Panc1 (cell line): Measurements from ENCODE around the gene ZNF239. TPM values are rescaled to one million over a fixed set of nuclear protein-coding genes. Genes with fewer than 3 reads are reported as not detected.
"Not testable (repeated sequence)": the region's sequence is repeated elsewhere in the genome, so short reads cannot be mapped to it uniquely, and the experiment has no call there.

Source experiments
- ATAC-seq: fragments of 200-7000 bp; cut with Tn5 transposase; 2 replicates; pipeline ENCODE4 v1.9.1; 2020; ENCODE audit warnings: mild to moderate bottlenecking, moderate library complexity
- BruUV-seq: library from RNA; stranded (reverse); fragments of 400-500 nt; replicated peaks from 2 replicates; lab custom pipeline; 2021; lab: Mats Ljungman, UMichigan
- CTCF ChIA-PET: fragments of 300-600 bp; sonication (Branson Sonifier 250); formaldehyde crosslinking; loops from one replicate; lab custom pipeline; 2022; ENCODE audit warnings: antibody characterized with exemption; lab: Charles Lee
- POLR2A ChIA-PET: fragments of 300-600 bp; sonication (Branson Sonifier 250); formaldehyde crosslinking; loops from one replicate; lab custom pipeline; 2022; ENCODE audit warnings: antibody characterized with exemption; lab: Charles Lee
- DNase-seq: peaks from one replicate; pipeline ENCODE4 v3.0.0-alpha.2; 2010; ENCODE audit warnings: low read depth, low spot score
- H3K27ac ChIP-seq: 2 replicates; pipeline ENCODE4 v1.5.1; 2011; ENCODE audit warnings: mild to moderate bottlenecking, low read length, inconsistent platforms
- H3K27me3 ChIP-seq: fragments of 200-500 bp; sonication (Bioruptor generic); 2 replicates; pipeline ENCODE4 v1.6.0; 2014; ENCODE audit warnings: low read length, inconsistent platforms; ENCODE audit not compliant: control insufficient read depth, insufficient read depth
- H3K36me3 ChIP-seq: fragments of 200-500 bp; sonication (Bioruptor generic); 2 replicates; pipeline ENCODE4 v1.5.1; 2014; ENCODE audit warnings: inconsistent platforms, mild to moderate bottlenecking, low read length, moderate library complexity; ENCODE audit not compliant: control insufficient read depth, insufficient read depth
- H3K4me1 ChIP-seq: 2 replicates; pipeline ENCODE4 v1.5.1; 2011; ENCODE audit warnings: inconsistent platforms, mild to moderate bottlenecking, low read length, moderate library complexity; ENCODE audit not compliant: control insufficient read depth, insufficient read depth
- H3K4me3 ChIP-seq, 2 experiments: 2 replicates each; pipeline ENCODE4 v1.5.1; 2011 to 2012; ENCODE audit warnings: low read depth in 2 of 2, low read length in 2 of 2, mild to moderate bottlenecking in 2 of 2, inconsistent platforms in 1 of 2, moderate library complexity in 1 of 2
- H3K9me3 ChIP-seq: fragments of 200-500 bp; sonication (Bioruptor generic); 2 replicates; pipeline ENCODE4 v1.5.1; 2014; ENCODE audit warnings: low read depth, mild to moderate bottlenecking, inconsistent platforms, low read length, moderate library complexity; ENCODE audit not compliant: control insufficient read depth, insufficient read depth
- POLR2AphosphoS5 ChIP-seq: IDR thresholded peaks from 2 replicates; pipeline ENCODE4 v1.6.1; 2012; ENCODE audit warnings: mild to moderate bottlenecking, low read depth, low read length, moderate library complexity
- SIN3A ChIP-seq: IDR thresholded peaks from 2 replicates; pipeline ENCODE4 v1.6.1; 2012; ENCODE audit warnings: low read depth, mild to moderate bottlenecking, low read length, moderate library complexity, borderline replicate concordance; ENCODE audit not compliant: insufficient read depth
- TCF7L2 ChIP-seq: IDR thresholded peaks from 2 replicates; pipeline ENCODE4 v1.6.1; 2011; ENCODE audit warnings: mild to moderate bottlenecking, low read depth, low read length, inconsistent platforms
- in situ Hi-C: cut with HindIII; loops from 2 replicates; pipeline ENCODE4 v1.10.0; 2016; ENCODE audit warnings: low sequenced_read_pairs, low pct_unique_long_range_greater_than_20kb
- intact Hi-C: fragments of 100-400 bp; cut with micrococcal nuclease; formaldehyde crosslinking; loops from one replicate; pipeline ENCODE4 v1.10.0; 2022; ENCODE audit not compliant: unreplicated experiment
- total RNA-seq: library from RNA; stranded (reverse); gene quantifications from one replicate; pipeline ENCODE4 v1.2.1, GENCODE V29; 2021; ENCODE audit not compliant: unreplicated experiment
- TF ChIP-seq, protein P1 (sequence below): fragments of 450-650 bp; IDR thresholded peaks from 2 replicates; pipeline ENCODE4 v1.5.1; 2017; ENCODE audit warnings: mild to moderate bottlenecking
- TF ChIP-seq, protein P2 (sequence below), 2 experiments: IDR thresholded peaks; 2 replicates each; pipeline ENCODE4 v1.6.1; 2011 to 2012; ENCODE audit warnings: low read depth in 2 of 2, control low read depth in 1 of 2, low read length in 1 of 2, mild to moderate bottlenecking in 1 of 2, moderate library complexity in 1 of 2; ENCODE audit not compliant: insufficient read depth in 1 of 2

ZNF239 gene
- total RNA-seq, 1 experiment from 2014 or later, result 18.5 TPM

DNA sequence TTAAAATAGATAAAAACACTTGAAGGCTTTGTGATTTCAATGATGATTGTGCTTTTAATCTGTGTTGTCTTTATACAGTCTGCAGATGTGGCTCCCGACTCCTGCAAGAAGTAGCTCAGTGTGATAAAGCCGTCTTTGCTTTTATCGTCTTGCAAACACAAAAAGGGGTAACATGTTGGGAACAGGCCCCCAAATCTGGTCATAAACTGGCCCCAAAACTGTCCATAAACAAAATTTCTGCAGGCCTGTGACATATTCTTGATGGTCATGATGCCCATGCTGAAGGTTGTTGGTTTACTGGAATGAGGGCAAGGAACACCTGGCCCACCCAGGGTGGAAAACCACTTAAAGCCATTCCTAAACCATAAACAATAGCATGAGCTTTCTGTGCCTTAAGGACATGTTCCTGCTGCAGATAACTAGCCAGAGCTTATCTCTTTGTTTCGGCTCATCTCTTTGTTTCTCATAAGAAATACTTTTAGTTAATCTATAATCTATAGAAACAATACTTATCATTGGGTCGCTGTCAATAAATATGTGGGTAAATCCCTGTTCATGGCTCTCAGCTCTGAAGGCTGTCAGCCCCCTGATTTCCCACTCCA is 17.0 kb upstream of the ZNF239 start:
- POLR2A ChIA-PET, result interaction anchor here (0.5 kb wide), 1 partner anchor 49 kb away, joined by 5 read pairs; no protein-coding TSS in a partner anchor
- peaks cover 14% of the 10 kb centered on the region; the same call in 1 of the 2 replicates for H3K9me3 ChIP-seq
- H3K27me3 ChIP-seq, result no peaks in the 10 kb centered on the region
- BruUV-seq, result no TSS peak
- no peak overlapping the region for H3K4me3 ChIP-seq
- peaks cover 10% of the 10 kb centered on the region; the same call in 1 of the 2 replicates for H3K4me1 ChIP-seq
- no peak overlapping the region for H3K27ac ChIP-seq
- CTCF ChIA-PET, result no interaction called here
- in situ Hi-C loops, result no loop called here
- TF ChIP-seq SIN3A (no peak), TCF7L2 (no peak), POLR2AphosphoS5 (no peak)
- TF ChIP-seq, protein P1, sequence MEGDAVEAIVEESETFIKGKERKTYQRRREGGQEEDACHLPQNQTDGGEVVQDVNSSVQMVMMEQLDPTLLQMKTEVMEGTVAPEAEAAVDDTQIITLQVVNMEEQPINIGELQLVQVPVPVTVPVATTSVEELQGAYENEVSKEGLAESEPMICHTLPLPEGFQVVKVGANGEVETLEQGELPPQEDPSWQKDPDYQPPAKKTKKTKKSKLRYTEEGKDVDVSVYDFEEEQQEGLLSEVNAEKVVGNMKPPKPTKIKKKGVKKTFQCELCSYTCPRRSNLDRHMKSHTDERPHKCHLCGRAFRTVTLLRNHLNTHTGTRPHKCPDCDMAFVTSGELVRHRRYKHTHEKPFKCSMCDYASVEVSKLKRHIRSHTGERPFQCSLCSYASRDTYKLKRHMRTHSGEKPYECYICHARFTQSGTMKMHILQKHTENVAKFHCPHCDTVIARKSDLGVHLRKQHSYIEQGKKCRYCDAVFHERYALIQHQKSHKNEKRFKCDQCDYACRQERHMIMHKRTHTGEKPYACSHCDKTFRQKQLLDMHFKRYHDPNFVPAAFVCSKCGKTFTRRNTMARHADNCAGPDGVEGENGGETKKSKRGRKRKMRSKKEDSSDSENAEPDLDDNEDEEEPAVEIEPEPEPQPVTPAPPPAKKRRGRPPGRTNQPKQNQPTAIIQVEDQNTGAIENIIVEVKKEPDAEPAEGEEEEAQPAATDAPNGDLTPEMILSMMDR, result no peak
- intact Hi-C loops, result no loop called here
- no peaks in the 10 kb centered on the region for H3K36me3 ChIP-seq
- ATAC-seq (no peak), DNase-seq (no peak)

GRCh38 chr10:43586730-43587115 is 12.3 kb upstream of the ZNF239 start:
- H3K4me3 ChIP-seq, DNase-seq, H3K27me3 ChIP-seq, H3K4me1 ChIP-seq, in situ Hi-C loops, H3K27ac ChIP-seq, H3K36me3 ChIP-seq, POLR2A ChIA-PET, BruUV-seq, ATAC-seq, H3K9me3 ChIP-seq, intact Hi-C loops, CTCF ChIA-PET: not testable (repeated sequence)

GRCh38 chr10:43585981-43586729 is 11.7 kb upstream of the ZNF239 start:
- H3K4me1 ChIP-seq, result no peaks in the 10 kb centered on the region
- no TSS peak for BruUV-seq

More at GRCh38 chr10:43585981-43586729, 11.7 kb upstream of the ZNF239 start:
- H3K27me3 ChIP-seq, result no peaks in the 10 kb centered on the region
- DNase-seq (no peak), ATAC-seq (peak; percentile 58; the same call in 1 of the 2 replicates)
- TF ChIP-seq POLR2AphosphoS5 (no peak), SIN3A (no peak), TCF7L2 (no peak)
- TF ChIP-seq, protein P2, sequence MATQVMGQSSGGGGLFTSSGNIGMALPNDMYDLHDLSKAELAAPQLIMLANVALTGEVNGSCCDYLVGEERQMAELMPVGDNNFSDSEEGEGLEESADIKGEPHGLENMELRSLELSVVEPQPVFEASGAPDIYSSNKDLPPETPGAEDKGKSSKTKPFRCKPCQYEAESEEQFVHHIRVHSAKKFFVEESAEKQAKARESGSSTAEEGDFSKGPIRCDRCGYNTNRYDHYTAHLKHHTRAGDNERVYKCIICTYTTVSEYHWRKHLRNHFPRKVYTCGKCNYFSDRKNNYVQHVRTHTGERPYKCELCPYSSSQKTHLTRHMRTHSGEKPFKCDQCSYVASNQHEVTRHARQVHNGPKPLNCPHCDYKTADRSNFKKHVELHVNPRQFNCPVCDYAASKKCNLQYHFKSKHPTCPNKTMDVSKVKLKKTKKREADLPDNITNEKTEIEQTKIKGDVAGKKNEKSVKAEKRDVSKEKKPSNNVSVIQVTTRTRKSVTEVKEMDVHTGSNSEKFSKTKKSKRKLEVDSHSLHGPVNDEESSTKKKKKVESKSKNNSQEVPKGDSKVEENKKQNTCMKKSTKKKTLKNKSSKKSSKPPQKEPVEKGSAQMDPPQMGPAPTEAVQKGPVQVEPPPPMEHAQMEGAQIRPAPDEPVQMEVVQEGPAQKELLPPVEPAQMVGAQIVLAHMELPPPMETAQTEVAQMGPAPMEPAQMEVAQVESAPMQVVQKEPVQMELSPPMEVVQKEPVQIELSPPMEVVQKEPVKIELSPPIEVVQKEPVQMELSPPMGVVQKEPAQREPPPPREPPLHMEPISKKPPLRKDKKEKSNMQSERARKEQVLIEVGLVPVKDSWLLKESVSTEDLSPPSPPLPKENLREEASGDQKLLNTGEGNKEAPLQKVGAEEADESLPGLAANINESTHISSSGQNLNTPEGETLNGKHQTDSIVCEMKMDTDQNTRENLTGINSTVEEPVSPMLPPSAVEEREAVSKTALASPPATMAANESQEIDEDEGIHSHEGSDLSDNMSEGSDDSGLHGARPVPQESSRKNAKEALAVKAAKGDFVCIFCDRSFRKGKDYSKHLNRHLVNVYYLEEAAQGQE (IDR thresholded peaks at IDR 0.05; ENCODE audit: insufficient read depth in 1 of 2, low read depth in 2 of 2, low read length in 1 of 2), result no peak
- TF ChIP-seq, protein P1, result no peak
- in situ Hi-C loops, result no loop called here
- no peak overlapping the region for H3K27ac ChIP-seq
- intact Hi-C loops, result no loop called here
- H3K36me3 ChIP-seq, result no peaks in the 10 kb centered on the region
- POLR2A ChIA-PET, result no interaction called here
- no peaks in the 10 kb centered on the region for H3K9me3 ChIP-seq
- no peak overlapping the region for H3K4me3 ChIP-seq
- CTCF ChIA-PET, result no interaction called here
